ENCODE data around the gene PDGFA.

The PDGFA gene

DNA sequence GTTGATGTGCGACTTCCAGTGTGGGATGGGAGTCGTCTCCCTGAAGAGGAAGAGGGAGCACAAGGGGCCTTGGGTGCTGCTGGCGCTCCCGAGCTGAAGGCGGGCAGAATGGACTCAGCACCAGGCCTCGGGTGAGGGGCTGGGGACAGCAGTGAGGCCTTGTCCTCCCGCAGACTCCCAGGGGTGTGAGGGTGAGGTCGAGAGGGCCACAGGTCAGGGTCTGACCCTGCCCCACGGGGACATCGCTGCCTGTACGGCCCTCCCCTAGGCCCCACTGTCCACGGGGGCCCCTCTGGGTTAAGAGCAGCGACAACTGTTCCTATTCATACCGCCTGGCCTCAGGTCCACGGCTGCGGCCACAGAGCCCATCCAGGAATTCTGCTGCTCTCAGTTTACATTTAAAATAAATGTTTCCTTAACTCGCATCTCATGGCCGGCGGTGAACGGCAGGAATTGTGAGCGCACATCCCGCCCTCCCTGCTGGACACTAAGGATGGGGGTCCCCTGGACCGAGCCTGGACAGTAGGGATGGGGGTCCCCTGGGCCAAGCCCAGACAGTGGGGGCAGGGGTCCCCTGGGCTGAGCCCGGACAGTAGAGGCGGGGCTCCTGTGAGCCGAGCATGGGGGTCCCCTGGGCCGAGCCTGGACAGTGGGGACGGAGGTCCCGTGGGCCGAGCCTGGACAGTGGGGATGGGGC lies 61.7 kb downstream of the PDGFA start:
- no peak for DNase-seq

DNA sequence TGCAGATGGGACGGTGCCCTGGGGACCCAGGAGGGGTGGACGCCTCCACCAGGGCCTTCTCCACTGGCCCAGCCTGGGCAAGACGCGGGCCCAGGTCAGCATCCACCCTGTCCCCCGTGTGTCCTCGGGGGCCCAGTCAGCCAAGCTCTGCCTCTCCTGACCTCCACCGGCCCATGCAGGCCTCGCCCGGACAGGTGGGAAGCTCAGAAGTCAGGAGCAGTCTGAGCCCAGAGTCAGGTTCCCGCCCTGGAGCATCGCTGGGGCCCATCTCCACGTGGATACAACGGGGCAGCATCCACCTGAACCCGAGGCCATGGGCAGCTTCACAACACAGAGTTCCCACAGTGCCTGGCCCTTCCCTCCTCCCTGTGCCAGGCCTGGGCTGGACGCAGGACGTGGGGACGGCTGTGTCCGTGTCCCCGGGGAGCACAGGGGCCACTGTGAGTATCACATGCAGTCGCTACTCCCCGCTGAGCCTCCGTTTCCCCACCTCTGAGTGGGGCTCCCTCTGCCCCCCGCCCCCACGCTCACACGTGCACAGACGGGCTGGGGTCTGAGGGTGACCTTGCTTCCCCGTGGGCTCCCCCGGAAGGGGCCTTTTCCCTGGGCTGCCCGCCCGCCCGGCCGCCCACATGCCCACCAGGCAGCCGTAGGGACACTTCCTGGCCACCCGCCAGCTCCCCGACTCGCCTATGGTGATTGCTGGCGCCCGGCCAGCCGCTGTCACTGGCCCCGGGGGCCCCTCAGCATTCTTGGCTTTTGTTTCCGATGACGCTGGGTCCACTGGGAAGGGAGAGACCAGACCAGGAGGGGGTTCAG lies 64.3 kb downstream of the PDGFA start:
- no peak for DNase-seq

DNA sequence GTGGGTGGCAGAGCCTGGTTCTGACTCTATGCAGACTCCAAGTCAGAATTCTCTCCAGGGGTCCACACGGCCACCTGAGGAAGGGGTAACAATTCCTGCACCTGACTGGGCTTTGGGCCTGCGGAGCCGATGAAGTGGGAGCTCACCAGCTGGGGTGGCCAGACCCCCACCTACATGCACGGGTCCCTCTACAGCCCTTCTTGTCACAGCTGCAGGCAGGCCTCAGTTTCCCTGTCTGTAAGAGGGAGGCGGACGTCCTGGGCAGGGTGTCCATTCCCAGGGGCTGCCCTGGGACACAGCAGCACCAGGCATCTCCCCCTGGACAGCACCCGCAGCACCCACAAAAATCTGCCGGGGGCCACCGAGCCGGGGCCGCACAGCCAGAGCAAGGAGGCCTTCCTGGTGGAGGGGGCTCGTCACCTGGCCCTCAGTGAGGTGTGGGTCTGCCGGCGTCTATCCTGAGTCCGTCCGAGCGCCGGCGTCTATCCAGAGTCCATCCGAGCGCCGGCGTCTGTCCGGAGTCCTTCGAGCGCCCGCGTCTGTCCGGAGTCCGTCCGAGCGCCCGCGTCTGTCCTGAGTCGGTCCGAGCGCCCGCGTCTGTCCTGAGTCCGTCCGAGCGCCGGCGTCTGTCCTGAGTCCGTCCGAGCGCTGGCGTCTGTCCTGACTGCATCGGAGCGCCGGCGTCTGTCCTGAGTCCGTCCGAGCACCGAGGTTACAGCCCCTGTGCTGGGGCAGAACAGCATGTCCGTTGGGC lies 65.1 kb downstream of the PDGFA start:
- no peak for DNase-seq

DNA sequence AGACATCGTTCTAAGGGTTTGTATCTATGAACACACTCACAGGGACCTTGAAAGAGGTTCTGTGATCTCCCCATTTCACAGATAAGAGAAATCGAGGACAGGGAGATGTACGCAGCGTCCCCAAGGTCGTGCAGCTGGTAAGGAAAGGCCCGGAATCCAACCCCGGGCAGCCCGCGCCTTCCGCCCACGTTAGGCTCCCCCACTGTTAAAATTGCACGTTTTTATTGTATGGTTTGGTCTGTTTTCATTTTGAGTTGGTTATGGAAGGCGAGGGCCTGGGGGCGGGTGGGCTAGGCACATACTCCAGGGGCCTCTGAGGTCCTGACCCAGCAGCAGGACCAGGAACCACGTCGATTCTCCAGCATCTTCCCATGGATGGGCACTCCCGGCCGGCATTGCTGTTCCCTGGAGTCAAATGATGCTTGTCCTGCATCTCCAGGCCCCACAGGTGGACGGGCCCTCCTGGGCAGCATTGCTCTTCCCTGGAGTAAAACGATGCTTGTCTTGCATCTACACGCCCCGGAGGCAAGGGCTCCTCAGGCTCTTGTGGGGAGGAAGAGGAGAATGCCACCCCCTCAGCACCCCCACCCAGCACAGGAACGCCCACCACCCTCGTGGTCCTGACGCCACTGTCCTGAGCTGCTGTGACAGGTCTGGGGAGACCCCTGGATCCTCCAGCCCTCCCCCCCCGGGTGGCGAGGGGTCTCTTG lies 65.9 kb downstream of the PDGFA start:
- DNase-seq = no peak

DNA sequence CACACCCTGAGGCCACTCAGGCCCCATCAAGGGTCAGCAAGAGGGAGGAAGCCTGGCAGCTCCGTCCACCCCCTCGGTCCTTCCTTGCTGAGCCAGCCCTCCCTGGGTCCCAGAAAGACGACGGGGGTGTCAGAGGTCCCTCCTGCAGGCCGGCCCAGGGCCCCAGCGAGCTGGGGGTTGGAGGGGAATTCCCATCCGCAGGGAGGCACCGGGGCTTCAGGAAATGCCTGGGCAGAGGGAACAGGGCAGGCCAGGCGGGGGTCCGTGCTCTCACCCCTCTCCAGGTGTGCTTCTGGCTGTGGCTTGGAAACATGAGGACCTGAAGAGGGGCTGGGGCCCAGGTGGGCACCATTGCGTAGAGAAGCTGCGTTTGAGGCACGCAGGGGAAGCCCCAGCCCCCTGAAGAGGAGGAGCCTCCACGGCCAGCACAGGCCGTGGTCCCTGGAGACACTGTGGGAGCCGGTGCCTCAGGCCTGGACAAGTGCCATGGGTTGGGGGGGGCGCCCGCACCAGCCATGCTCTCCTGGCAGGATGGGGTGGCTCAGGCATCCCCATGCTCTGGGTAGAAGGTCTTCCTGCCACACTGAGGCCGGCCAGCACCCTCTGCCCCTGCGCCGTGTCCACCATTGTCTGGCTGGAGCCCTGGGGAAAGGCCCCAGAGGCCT lies 66.7 kb downstream of the PDGFA start:
- no peak for DNase-seq

DNA sequence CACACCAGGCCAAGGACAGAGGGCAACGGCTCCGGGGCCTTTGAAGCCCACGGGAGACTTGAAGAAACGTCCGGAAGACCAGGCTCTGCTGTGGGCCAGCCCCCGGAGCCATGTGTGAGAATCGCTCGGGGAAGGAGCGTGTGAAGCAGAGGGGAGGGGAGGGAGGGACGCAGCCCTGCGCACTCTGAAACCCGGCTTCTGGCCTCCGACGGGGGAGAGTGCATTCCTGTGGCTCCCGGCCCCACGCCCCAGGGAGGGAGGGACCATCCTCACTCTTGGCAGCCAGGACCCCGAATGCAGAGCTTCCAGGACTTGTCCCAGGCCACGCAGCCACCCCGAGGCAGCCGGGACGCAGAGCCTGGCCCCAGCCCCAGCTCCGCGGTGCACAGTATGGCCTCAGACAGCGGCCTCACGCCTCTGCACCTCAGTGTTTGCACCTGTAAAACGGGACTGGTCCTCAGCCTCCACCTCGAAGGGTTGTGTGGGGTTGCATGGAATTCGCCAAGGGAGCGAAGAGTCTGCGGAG lies 67.4 kb downstream of the PDGFA start:
- DNase-seq = no peak

DNA sequence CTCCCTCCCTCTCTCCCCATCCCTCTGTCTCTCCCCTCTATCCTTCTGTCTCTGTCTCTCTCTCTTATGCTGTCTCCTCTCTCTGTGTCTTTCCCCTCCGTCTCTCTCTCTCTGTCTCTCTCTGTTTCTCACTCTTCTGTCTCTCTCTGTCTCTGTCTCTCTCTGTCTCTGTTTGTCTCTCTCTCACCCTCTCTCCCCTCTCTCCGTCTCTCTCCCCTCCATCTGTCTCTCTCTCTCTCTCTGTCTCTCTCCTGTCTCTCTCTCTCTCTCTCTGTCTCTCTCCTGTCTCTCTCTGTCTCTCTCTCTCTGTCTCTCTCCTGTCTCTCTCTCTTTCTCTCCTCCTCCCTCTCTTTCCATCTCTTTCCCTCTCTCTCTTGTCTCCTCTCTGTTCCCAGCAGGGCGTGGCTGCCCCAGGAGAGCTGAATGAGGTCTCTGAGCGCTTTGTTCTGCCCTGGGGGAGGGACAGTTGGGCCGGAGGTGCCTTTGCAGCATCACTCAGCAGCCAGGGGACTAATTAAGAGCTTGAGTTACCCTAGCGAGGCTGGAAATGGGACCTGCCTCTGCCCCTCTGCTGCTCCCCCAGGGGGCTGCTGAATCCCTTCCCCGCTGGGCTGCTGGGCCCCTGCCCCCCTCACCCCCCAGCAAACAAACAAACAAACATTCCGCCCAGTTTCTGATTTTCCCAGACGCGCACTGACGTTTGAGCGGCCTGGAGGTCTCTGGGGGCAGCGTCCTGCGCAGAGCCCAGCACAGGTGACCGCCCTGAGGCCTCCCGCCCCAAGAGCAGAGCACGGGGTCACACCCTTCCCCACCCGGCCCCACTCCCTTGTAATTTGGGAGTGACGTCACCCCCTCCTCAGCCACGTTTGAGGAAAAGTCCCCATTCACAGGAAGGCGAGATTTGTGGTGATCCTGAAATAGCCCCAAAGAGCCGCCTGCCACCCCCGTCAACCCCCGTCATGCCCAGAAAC lies 68.1 kb downstream of the PDGFA start:
- no peak for DNase-seq

DNA sequence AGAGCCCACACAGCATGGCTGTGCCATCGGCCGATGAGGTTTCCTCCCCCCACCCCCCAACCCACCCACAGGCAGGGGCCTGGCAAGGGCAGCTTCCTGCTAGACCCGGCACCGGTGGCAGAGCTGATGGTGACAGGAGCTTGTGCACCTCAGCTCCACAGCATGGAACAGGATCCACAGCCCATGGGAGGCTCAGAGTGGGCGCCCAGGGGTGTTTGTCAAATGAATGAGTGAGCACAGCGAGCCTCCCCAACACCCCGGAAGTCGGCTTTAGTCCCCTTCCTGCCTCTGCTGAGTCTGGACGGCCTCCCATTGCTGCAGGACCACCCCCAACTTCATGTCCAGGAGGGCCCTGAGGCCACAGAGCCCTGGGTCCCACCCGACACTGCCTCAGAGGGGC lies 68.9 kb downstream of the PDGFA start:
- no peak for DNase-seq

DNA sequence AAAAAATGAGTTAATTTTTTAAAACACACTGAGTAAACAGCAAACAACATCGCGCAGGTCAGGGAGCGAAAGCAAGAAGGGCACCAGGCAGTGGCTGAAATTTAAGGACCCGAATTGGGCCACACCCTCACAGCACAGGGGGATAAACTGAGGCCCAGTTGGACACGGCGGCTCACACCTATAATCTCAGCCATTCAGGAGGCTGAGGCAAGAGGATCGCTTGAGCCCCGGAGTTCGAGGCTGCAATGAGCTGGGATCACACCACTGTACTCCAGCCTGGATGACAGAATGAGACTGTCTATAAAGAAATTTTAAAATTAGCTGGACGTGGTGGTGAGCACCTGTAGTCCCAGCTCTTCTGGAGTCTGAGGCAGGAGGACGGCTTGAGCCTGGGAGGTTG lies 69.6 kb downstream of the PDGFA start:
- no peak for DNase-seq

DNA sequence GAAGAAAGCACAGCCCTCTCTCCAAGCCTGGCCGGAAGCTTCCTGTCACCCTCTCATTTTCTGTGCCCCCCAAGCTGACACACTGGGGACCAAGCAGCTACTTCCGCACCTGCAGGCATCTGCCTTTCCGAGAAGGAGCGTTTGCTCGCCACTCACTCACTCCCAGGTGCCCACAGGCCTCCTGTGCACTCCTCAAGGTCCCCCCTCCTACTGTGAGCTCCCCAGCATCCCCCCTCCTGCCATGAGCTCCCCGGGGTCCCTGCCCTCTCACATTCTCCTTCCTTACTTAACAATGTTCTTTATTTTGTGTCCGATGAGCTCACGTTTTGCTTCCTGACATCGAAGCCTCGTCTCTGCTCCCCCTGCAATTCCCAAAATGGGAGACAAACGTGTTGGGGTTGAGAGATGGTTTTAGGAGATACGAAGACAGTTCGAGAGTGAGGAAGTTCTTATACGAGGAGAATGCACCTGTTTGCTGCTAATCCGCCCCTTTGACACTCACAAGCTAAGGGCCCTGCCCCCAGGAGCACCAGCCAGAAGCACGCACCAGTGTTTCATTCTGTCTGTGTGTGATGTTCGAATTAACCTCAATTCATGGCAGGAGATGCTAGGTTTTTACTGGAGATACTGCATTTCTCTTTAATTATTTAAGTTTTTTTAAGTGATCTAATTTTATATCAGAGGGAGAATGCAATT lies 70.2 kb downstream of the PDGFA start:
- no peak for DNase-seq

DNA sequence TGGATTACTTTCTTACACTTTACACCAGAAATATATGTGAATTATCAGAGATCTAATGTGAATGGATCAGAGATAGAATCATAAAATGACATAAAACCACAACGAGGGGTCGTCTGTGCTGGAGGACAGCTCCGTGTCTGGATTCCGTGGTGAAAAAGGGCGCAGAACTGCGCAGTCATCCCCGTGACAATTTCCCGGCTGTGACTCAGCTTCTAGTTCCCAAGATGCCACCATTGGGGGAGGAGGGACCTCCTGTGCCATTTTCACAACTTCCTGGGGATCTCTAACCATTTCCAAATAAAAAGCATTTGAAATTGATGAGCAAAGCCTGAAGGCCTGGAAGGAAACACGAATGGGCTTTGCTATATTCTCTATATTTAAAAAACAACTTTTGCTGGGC lies 72.1 kb downstream of the PDGFA start:
- DNase-seq = no peak

All from activated CD4-positive, alpha-beta T cell treated with anti-CD3 and anti-CD28 coated beads, Interleukin-10, Interleukin-2, amounts not matched to agents 100 ng/mL and 50 ng/mL, durations not matched to agents 16 hours and 8 hours (primary cell).